SU-DHL-6 (cell line): ENCODE results near the gene SFT2D2.

Experiments used
- CTCF ChIP-seq: fragments of 200-600 bp; sonication (generic); IDR thresholded peaks from one replicate; pipeline ENCODE4 v1.5.1; 2017; ENCODE audit warnings: antibody characterized with exemption, mild to moderate bottlenecking, low read length, moderate library complexity; ENCODE audit not compliant: insufficient read depth, poor library complexity, severe bottlenecking
- EZH2phosphoT487 ChIP-seq: fragments of 200-600 bp; sonication (generic), shearing (Covaris generic); conservative IDR thresholded peaks from 2 replicates; pipeline ENCODE4 v1.6.1; 2018; ENCODE audit warnings: mild to moderate bottlenecking, antibody characterized with exemption, low read length, moderate library complexity, mixed read lengths

DNA sequence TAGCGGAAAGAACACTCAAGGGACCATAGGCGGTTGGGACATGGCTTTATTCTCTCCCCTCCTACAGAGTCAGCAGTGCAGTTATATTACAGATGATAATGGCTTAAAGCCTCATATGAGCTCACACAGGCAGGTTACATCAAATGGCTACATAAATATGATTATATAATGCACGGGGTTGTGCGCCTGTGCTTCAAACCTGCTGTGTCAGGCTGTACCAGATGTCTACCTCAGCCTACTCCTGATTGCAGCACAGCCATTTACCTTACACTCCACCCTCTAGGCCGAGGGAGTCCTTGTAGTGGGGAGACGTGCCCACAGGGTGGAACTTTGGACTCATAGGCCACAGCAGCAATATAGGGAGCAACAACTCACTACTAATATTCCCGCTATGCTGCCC lies 38.5 kb downstream of the SFT2D2 start:
- TF ChIP-seq CTCF (no peak), EZH2phosphoT487 (no peak)
